HTERT RPE-1 (cell line): ENCODE data around the gene ZC3H4.
"Not testable (repeated sequence)": the region's sequence is repeated elsewhere in the genome, so short reads cannot be mapped to it uniquely, and the experiment has no call there.

Source experiments
- in situ Hi-C: fragments of 300-500 bp; cut with MboI; formaldehyde crosslinking; loops from 4 replicates; pipeline ENCODE4 v1.14.3; 2020; ENCODE audit warnings: low sequenced_read_pairs

ZC3H4 gene

DNA sequence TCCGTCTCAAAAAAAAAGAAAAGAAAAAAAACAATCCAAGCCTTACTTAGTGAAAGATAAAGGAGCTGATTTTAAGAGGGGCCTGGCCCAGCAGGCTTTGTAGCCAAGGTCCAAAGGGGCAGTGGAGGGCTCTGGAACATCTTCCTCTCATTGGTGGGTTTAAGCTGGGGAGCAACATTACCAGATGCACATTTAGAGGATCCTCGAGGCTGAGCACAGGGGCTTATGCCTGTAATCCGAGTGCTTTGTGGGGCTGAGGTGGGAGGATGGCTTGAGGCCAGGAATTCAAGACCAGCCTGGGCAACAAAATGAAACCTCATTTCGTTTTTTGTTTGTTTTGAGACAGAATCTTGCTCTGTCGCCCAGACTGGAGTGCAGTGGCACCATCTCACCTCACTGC is 57.2 kb downstream of the ZC3H4 start:
- in situ Hi-C loops, result no loop called here

GRCh38 chr19:47050562-47050961 is 63.0 kb downstream of the ZC3H4 start:
- in situ Hi-C loops, result not testable (repeated sequence)

GRCh38 chr19:47049307-47049700 is 64.3 kb downstream of the ZC3H4 start:
- in situ Hi-C loops, result no loop called here

DNA sequence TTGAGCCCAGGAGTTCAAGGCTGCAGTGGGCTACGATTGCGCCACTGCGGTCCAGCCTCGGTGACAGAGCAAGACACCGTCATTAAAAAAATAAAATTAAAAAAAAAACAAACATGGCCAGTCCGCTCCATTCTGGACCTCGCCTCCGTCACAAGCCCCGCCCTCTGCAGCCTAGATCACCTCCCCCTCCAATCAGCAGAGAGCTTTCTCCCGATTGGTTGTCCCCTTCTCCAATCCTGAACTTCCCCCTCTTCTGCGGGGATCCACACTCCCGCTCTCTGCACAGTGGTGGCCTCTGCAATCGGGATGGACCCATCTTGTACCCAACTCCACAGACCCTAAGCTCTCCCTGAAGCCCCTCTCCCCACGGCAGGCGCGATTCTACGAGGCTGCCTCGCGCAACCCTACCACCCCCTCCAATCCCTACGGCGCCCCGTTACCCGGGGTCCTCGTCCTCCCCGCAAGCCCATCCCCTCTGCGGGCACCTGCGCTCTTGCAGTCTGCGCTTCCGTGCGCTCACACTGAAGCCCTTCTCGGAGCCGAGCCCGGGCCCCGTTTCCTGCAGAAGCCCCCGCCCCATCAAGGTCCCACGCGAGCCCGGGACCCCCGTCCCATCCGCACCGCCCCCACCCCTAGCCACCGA is 65.7 kb downstream of the ZC3H4 start:
- in situ Hi-C loops, result no loop called here

DNA sequence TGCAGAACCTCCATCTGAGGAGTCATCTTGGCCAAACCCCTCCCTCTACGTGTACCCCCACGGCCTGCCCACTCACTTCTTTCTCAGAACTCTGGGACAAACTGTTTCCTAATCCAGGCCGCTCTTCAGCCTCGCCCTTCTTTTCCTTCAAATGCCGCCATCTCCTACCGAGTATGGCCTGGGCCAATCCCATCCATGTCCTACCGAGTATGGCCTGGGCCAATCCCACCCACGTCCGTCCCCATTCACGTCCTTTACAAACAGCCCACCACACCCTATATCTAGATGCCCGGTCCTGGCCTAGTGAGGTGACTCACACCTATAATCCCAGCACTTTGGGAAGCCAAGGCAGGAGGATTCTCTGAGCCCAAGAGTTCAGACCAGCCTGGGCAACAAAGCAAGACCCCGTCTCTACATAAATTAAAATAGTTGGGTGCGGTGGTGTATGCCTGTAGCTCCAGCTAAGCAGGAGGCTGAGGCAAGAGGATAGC is 66.3 kb downstream of the ZC3H4 start:
- in situ Hi-C loops, result no loop called here

DNA sequence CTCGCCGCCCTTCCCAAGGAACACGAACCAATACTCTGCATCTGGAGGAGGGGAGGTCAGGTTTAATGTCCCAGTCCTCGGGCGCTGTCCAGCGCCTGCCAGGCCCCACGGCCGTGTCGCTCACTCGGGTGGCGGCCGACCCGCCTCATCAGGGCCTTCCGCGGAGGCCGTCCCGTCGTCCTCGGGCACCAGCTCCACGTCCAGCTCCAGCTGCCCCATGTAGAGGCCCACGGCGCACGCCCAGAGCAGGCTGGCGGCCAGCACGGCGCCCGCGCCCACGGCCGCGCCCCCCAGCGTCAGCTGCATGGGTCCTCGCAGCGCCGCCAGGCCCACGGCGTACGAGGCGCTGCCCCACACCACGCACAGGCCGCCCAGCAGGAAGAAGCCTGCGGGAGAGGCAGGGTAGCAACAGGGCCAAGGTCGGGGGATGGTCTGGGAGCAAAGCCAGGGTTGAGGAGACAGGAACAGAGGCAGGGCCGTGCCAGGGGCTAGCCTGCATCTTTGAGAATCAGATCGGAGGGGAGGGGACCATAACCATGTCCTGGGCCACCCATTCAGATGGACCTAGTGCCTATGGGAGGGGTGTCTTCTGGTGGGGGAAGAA is 67.6 kb downstream of the ZC3H4 start:
- in situ Hi-C loops, result no loop called here

DNA sequence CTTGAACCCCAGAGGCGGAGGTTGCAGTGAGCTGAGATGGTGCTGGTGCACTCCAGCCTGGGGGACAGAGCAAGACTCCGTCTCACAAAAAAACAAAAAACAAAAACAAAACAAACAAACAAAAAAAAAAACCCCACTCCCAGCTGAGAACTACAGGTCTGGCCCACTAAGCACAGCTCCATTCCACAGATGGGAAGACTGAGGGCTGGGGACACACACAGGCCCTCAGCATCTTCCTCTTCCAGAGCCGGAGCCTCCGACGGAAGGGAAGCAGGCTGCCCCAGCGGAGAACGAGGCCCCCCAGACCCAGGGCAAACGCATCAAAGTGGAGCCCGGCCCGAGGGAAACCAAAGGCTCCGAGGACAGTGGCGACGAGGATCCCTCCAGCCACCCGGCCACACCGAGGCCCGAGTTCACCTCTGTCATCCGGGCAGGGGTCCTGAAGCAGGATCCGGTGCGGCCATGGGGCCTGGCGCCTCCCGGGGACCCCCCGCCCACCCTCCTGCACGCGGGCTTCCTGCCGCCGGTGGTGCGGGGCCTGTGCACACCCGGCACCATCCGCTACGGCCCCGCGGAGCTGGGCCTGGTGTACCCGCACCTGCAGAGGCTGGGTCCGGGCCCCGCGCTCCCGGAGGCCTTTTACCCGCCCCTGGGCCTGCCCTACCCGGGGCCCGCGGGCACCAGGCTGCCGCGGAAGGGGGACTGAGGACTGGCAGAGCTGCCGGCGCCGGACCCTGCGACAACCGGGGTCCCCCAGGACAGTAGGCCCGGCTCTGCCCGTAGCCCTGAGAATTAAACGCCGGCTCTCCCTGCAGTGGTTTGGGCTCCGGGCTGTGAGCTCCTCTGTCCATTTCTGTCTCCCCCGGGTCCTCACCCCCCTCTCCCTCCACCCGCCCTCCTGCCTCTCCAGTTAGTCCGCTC is 68.4 kb downstream of the ZC3H4 start:
- in situ Hi-C loops, result no loop called here

GRCh38 chr19:47040869-47041268 is 72.7 kb downstream of the ZC3H4 start:
- in situ Hi-C loops, result no loop called here

GRCh38 chr19:47039239-47039874 is 74.2 kb downstream of the ZC3H4 start:
- in situ Hi-C loops, result no loop called here

- in situ Hi-C loops, result no loop called here
These were observed 75.8 kb downstream of the ZC3H4 start for GRCh38 chr19:47037766-47038165.

GRCh38 chr19:47036097-47036651 is 77.4 kb downstream of the ZC3H4 start:
- in situ Hi-C loops, result no loop called here

GRCh38 chr19:47035127-47036096 is 78.2 kb downstream of the ZC3H4 start:
- in situ Hi-C loops, result no loop called here

DNA sequence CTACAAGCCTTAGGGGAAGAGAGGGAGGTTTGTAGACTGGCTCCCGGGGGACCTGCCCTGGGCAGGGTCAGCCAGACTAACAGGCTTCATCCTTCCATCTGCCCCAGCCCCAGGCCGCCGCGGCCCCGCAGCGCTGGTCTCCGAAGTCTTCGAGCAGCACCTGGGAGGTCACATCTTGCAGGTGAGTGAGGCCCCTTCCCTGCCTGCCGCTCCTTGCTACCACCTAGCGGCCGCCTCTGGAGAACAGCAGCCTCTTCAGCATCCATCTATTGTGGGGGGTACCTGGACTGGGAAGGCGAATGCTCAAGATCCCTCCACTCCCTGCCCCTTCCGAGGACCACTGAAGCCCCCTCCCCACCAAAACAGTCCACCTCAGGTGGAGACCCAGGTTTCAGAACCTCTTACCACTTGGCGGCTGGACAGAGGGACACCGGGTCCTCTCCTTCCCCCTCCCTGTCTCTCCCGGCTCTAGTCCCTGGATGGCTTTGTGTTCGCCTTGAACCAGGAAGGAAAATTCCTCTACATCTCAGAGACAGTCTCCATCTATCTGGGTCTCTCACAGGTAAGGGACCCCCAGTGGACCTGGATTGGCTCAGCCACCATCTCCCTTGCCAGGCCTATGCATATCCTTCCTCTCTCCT is 81.3 kb downstream of the ZC3H4 start:
- in situ Hi-C loops, result no loop called here

DNA sequence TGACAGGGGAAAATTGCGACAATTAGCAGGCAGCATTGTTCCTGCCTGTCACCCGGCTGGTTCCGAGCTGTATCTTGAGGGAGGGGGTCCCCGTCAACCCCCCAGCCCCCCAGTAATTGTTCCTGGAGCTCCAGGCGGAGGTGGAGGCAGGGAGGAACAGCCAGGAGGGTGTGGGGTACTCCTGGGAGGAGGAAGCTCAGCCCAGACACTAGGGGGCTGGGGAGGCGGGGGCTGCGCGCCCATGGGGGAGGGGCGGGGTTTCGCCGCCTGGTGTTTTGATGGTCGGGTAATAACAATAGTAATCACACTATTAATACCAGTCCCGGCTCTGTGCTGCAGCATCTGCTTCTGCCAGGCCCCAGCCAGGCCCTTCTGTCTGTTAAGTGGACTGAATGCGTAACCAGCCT is 85.4 kb downstream of the ZC3H4 start:
- in situ Hi-C loops, result no loop called here

- in situ Hi-C loops, result no loop called here
These were observed 85.9 kb downstream of the ZC3H4 start for GRCh38 chr19:47027586-47028088.

GRCh38 chr19:47026889-47027288 is 86.7 kb downstream of the ZC3H4 start:
- in situ Hi-C loops, result no loop called here

DNA sequence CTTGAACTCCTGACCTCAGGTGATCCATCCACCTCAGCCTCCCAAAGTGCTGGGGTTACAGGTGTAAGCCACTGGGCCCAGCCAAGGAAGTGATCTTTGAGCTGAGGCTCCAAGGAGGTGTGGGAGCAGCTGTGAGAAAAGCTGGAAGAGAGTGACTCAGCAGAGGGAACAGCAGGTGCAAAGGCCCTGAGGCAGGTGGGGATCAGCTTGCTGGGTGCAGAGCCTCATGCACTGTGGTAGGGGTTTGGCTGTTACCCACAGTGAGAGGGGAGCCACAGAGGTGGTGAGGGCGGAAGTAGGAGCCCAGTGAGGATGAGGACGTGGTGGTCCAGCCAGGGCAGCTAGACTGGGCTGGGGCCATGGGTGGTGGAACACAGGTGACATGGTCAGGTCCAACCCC is 87.4 kb downstream of the ZC3H4 start:
- in situ Hi-C loops, result no loop called here

- in situ Hi-C loops, result no loop called here
These were observed 89.1 kb downstream of the ZC3H4 start for GRCh38 chr19:47024502-47024901.

GRCh38 chr19:47023448-47023794 is 90.2 kb downstream of the ZC3H4 start:
- in situ Hi-C loops, result no loop called here
